VCaP (cell line): ENCODE results near the gene ATP2A1.
"Not testable (repeated sequence)": the region's sequence is repeated elsewhere in the genome, so short reads cannot be mapped to it uniquely, and the experiment has no call there.

ENCODE experiments used
- H3K27ac ChIP-seq: fragments of 450-650 bp; 2 replicates; pipeline ENCODE4 v1.5.1; 2017
- TF ChIP-seq, protein P1 (sequence below): fragments of 450-650 bp; conservative IDR thresholded peaks from 2 replicates; pipeline ENCODE4 v1.5.1; 2017; ENCODE audit warnings: mild to moderate bottlenecking, moderate library complexity

ATP2A1 gene

DNA sequence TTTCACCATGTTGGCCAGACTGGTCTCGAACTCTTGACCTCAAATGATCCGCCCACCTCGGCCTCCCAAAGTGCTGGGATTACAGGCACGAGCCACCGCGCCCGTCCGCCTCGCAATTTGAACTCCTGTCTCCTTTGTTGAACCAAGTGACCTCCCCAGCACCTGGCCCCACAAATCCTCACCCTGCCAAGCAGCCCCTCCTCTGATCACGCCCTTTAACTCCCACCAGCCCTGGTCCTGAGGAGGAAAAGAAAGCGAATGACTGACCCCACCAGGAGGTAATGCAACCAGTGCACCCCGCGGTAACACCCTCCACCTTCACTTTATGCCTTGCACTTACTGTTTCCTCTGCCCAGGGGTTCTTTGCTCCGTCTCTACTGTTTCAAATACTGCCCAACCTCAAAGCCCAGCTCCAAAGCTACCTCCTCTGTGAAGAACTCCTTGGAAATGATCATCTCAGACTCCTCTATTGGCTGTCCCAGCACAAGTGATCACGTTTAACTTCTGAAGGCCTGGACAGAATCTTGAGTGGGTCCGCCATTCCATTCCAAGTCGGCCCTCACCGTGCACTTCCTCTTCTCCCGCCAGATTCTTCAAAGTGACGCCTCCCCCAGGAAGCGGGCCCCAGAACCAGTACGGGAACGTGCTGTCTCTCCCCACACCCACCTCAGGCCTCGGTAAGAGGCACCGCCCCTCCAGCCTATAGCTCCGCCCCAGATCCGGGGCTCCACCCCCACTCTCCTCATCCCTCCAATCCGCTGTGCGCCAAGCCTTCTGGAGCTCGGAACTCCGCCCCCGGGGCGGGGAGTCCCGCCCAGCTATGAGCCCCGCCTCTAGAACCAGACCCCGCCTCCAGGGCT is 57.9 kb downstream of the ATP2A1 start:
- TF ChIP-seq, protein P1, sequence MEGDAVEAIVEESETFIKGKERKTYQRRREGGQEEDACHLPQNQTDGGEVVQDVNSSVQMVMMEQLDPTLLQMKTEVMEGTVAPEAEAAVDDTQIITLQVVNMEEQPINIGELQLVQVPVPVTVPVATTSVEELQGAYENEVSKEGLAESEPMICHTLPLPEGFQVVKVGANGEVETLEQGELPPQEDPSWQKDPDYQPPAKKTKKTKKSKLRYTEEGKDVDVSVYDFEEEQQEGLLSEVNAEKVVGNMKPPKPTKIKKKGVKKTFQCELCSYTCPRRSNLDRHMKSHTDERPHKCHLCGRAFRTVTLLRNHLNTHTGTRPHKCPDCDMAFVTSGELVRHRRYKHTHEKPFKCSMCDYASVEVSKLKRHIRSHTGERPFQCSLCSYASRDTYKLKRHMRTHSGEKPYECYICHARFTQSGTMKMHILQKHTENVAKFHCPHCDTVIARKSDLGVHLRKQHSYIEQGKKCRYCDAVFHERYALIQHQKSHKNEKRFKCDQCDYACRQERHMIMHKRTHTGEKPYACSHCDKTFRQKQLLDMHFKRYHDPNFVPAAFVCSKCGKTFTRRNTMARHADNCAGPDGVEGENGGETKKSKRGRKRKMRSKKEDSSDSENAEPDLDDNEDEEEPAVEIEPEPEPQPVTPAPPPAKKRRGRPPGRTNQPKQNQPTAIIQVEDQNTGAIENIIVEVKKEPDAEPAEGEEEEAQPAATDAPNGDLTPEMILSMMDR = no peak
- H3K27ac ChIP-seq = no peak overlapping the region

DNA sequence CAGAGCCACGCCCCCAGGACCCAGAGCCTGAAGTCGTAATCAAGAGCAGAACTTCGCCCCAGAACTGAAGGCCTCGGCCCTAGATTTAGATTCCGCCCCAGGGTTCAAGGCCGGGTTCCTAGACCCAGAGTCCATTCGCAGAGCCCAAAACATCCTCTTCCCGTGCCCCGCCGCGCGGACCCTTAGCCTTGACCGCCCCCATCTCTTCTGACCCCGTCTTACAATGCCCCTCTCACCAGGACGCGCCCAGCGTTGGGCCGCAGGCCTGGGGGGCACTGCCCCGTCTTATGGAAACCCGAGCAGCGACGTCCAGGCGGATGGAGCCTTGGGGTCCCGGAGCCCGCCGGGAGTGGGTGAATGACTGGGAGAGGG is 58.5 kb downstream of the ATP2A1 start:
- no peak overlapping the region for H3K27ac ChIP-seq
- TF ChIP-seq, protein P1 = no peak

DNA sequence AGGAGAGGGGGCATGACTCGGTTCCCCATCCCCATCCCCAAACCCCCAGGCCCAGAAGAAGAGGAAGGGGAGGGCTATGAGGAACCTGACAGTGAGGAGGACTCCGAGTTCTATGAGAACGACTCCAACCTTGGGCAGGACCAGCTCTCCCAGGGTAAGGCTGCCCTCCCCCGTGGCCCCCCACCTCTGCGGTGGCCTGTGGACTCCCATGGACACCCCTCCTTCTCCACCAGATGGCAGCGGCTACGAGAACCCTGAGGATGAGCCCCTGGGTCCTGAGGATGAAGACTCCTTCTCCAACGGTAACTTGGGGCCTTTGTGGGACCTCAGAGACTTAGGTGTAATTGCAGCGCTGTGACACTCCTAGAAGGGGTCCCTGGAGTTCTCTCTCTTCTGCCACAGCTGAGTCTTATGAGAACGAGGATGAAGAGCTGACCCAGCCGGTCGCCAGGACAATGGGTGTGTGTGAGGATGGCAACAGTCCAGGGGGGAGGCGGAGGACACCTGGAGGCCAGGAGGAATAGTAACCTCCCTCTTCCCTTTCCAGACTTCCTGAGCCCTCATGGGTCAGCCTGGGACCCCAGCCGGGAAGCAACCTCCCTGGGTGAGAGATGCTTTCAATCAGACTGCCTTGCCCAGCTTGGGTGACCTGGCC is 59.1 kb downstream of the ATP2A1 start:
- TF ChIP-seq, protein P1 = no peak
- H3K27ac ChIP-seq = no peak overlapping the region

DNA sequence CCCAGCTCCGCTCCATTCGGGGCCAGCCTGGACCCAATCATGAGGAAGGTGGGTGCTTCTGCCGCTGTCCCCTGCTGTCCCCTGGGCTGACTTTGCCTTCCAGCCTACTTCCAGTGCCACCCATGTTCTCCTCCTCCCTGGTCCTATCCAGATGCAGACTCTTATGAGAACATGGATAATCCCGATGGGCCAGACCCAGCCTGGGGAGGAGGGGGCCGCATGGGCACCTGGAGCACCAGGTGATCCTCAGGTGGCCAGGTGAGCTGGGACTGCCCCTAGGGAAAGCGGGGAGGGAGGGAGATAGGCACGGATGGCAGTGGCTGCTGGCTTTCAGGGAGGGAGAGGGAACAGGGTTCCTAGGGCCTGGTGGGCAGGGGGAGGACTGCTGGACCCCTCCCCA is 60.4 kb downstream of the ATP2A1 start:
- no peak overlapping the region for H3K27ac ChIP-seq
- TF ChIP-seq, protein P1 = no peak

DNA sequence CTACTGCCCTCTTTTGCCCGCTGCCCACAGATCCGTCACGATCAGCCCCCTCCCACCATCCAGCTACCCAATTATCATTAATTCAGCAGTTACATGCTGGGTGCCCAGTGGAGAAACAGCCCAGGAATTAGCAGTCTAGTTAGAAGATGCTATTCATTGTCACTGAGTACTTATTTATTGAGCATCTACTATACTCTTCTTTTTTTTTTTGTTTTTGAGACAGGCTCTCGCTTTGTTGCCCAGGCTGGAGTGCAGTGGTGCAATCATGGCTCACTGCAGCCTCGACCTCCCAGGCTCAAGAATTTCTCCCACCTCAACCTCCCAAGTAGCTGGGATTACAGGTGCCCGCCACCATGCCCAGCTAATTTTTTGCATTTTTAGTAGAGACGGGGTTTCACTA is 61.5 kb downstream of the ATP2A1 start:
- not testable (repeated sequence) for H3K27ac ChIP-seq

DNA sequence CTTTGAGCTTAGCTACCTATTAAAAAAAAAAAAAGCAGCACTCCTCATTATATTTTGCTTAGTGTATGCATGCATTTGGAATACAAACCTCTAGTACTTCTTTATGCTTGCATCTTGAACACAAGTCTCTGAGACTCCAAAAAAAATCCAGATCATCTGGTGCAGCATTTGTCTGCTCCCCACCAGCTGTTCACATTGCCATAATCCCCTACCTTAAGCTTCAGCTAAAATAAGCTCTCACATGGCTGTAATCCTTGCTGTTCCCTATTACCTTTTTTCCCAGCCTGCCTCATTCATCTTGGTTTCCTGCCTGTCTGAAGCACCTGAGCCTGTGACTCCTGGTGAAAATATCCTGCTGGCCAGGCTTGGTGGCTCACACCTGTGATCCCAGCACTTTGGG is 65.0 kb downstream of the ATP2A1 start:
- TF ChIP-seq, protein P1 = no peak
- no peak overlapping the region for H3K27ac ChIP-seq

DNA sequence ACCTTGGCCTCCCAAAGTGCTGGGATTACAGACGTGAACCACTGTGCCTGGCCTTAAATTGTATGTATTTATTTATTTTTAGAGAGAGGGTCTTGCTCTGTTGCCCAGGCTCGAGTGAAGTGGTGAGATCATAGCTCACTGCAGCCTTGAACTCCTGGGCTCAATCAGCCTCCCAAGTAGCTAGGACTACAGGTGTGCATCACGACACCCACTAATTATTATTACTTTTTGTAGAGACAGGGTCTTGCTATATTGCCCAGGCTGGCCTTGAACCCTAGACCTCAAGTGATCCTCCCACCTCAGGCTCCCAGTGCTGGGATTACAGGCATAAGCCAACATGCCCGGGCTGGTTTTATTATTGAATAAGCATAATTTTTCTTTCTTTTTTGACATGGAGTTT is 68.4 kb downstream of the ATP2A1 start:
- no peak overlapping the region for H3K27ac ChIP-seq
- TF ChIP-seq, protein P1 = no peak
